GM12891 (cell line): ENCODE measurements around the gene HOXA3.

Source experiments
- POLR2A ChIP-seq: IDR thresholded peaks from 2 replicates; pipeline ENCODE4 v1.6.1; 2011; ENCODE audit warnings: low read depth, low read length, control low read depth
- POLR2AphosphoS5 ChIP-seq: IDR thresholded peaks from 2 replicates; pipeline ENCODE4 v1.6.1; 2011; ENCODE audit warnings: low read depth, low read length, control low read depth

GRCh38 chr7:27110186-27111031, 42.0 kb downstream of the HOXA3 start:
- TF ChIP-seq POLR2A (no peak), POLR2AphosphoS5 (no peak)
